CD14-positive monocyte (primary cell): ENCODE data around the gene HLA-DPA1. TPM values are rescaled to one million over a fixed set of nuclear protein-coding genes. Genes with fewer than 3 reads are reported as not detected.

Experiments
- DNase-seq, 3 donors: peaks; one replicate each; pipeline ENCODE4 v3.0.0-alpha.2; 2011 to 2022
- H2AFZ ChIP-seq: 2 replicates; pipeline ENCODE4 v1.6.0; 2012; ENCODE audit warnings: mild to moderate bottlenecking, low read depth, low read length, inconsistent platforms; ENCODE audit not compliant: insufficient read depth, poor library complexity, severe bottlenecking
- H3K27ac ChIP-seq, 2 donors: 1 replicate in 1 of 2; 2 replicates in 1 of 2; pipeline ENCODE4 v1.5.1; 2012 to 2013; ENCODE audit warnings: low read length in 2 of 2, control low read depth in 1 of 2, inconsistent platforms in 1 of 2, low read depth in 1 of 2, mild to moderate bottlenecking in 1 of 2
- H3K27me3 ChIP-seq, 2 donors: one replicate each; pipeline versions ENCODE4 v1.6.0 to v1.6.1; 2011 to 2013; ENCODE audit warnings: low read length in 2 of 2; ENCODE audit not compliant: control insufficient read depth in 2 of 2, insufficient read depth in 2 of 2
- H3K36me3 ChIP-seq, 2 donors: replicated peaks in 1 of 2; 1 replicate in 1 of 2; 2 replicates in 1 of 2; pipeline versions ENCODE4 v1.5.1 to v1.6.1; 2012 to 2013; ENCODE audit warnings: low read length in 2 of 2, control low read depth in 1 of 2, inconsistent platforms in 1 of 2, mild to moderate bottlenecking in 1 of 2; ENCODE audit not compliant: insufficient read depth in 2 of 2, control insufficient read depth in 1 of 2
- H3K4me1 ChIP-seq, 2 donors: 1 replicate in 1 of 2; 2 replicates in 1 of 2; pipeline versions ENCODE4 v1.5.1 to v1.6.1; 2012 to 2013; ENCODE audit warnings: low read length in 2 of 2, control low read depth in 1 of 2, inconsistent platforms in 1 of 2, mild to moderate bottlenecking in 1 of 2, moderate library complexity in 1 of 2; ENCODE audit not compliant: insufficient read depth in 2 of 2, control insufficient read depth in 1 of 2
- H3K4me2 ChIP-seq: replicated peaks from 2 replicates; pipeline ENCODE3; 2012; ENCODE audit warnings: low read length, moderate library complexity, mild to moderate bottlenecking; ENCODE audit not compliant: poor library complexity, severe bottlenecking; ENCODE audit errors: extremely low read depth
- H3K4me3 ChIP-seq, 3 experiments: fragments of 200-600 bp in 1 of 3; sonication (generic) in 1 of 3; replicated peaks in 1 of 3; 1 replicate in 2 of 3; 2 replicates in 1 of 3; pipeline ENCODE4 v1.5.1; 2011 to 2013; ENCODE audit warnings: low read length in 3 of 3, mild to moderate bottlenecking in 3 of 3, control low read depth in 2 of 3, low read depth in 2 of 3, inconsistent platforms in 1 of 3, moderate library complexity in 1 of 3
- H3K79me2 ChIP-seq: 2 replicates; pipeline ENCODE4 v1.6.0; 2012; ENCODE audit warnings: mild to moderate bottlenecking, control low read depth, inconsistent platforms, low read length, moderate library complexity; ENCODE audit not compliant: insufficient read depth
- H3K9ac ChIP-seq: 2 replicates; pipeline ENCODE4 v1.6.0; 2017; ENCODE audit warnings: low read length, mild to moderate bottlenecking; ENCODE audit not compliant: insufficient read depth, poor library complexity, severe bottlenecking
- H3K9me3 ChIP-seq, 2 donors: replicated peaks in 1 of 2; 1 replicate in 1 of 2; 2 replicates in 1 of 2; pipeline versions ENCODE4 v1.5.1 to v1.6.1; 2012 to 2013; ENCODE audit warnings: low read length in 2 of 2, control low read depth in 1 of 2; ENCODE audit not compliant: control insufficient read depth in 1 of 2, insufficient read depth in 1 of 2
- H4K20me1 ChIP-seq: 2 replicates; pipeline ENCODE4 v1.6.0; 2012; ENCODE audit warnings: mild to moderate bottlenecking, low read length, control low read depth, moderate library complexity; ENCODE audit not compliant: insufficient read depth
- H3K27ac Mint-ChIP-seq, 7 donors: one replicate each; pipeline ENCODE4 v1.8.0; 2020; ENCODE audit warnings: mild to moderate bottlenecking in 7 of 7, mixed read lengths in 7 of 7, moderate library complexity in 6 of 7, inconsistent platforms in 2 of 7
- H3K27me3 Mint-ChIP-seq, 3 donors: one replicate each; pipeline ENCODE4 v1.8.0; 2021 to 2022; ENCODE audit warnings: low read depth in 3 of 3, mild to moderate bottlenecking in 3 of 3, mixed read lengths in 3 of 3, moderate library complexity in 3 of 3, inconsistent platforms in 1 of 3
- H3K36me3 Mint-ChIP-seq, 2 donors: one replicate each; pipeline ENCODE4 v1.8.0; 2020; ENCODE audit warnings: mixed read lengths in 2 of 2, inconsistent platforms in 1 of 2, mild to moderate bottlenecking in 1 of 2
- H3K4me1 Mint-ChIP-seq: one replicate; pipeline ENCODE4 v1.8.0; 2020; ENCODE audit warnings: mild to moderate bottlenecking, mixed read lengths
- H3K4me3 Mint-ChIP-seq, 2 donors: one replicate each; pipeline ENCODE4 v1.8.0; 2020; ENCODE audit warnings: mild to moderate bottlenecking in 2 of 2, mixed read lengths in 2 of 2, moderate library complexity in 1 of 2
- H3K9me3 Mint-ChIP-seq, 7 donors: one replicate each; pipeline ENCODE4 v1.8.0; 2020 to 2022; ENCODE audit warnings: mixed read lengths in 7 of 7, mild to moderate bottlenecking in 6 of 7, moderate library complexity in 6 of 7, inconsistent platforms in 2 of 7
- WGBS: methylation state at CpG from one replicate; pipeline ENCODE4 v1.1.5; 2013; ENCODE audit warnings: missing lambda C conversion rate; ENCODE audit not compliant: insufficient coverage; 5-methylcytosine and 5-hydroxymethylcytosine counted together
- intact Hi-C, 2 donors: fragments of 100-400 bp; cut with micrococcal nuclease; formaldehyde crosslinking; loops; one replicate each; pipeline versions ENCODE4 v1.15.0 to v1.15.1; 2023
- polyA plus RNA-seq, 3 donors: library from polyadenylated mRNA; depleted of rRNA in 1 of 3; unstranded in 2 of 3; stranded (reverse) in 1 of 3; fragments of 300-500 nt in 2 of 3; fragments of >200 nt in 1 of 3; fragmentation: Illumina TruSeq in 2 of 3; gene quantifications; 1 replicate in 2 of 3; 2 replicates in 1 of 3; pipeline ENCODE4 v1.2.3, GENCODE V29; 2012 to 2021
- TF ChIP-seq, protein P1 (sequence below): fragments of 200-600 bp; IDR thresholded peaks from one replicate; pipeline ENCODE4 v1.8.0; 2022; ENCODE audit warnings: antibody characterized with exemption, mild to moderate bottlenecking

HLA-DPA1 gene
- polyA plus RNA-seq, 3 donors, result 578 to 1,024 (median 796) TPM

DNA sequence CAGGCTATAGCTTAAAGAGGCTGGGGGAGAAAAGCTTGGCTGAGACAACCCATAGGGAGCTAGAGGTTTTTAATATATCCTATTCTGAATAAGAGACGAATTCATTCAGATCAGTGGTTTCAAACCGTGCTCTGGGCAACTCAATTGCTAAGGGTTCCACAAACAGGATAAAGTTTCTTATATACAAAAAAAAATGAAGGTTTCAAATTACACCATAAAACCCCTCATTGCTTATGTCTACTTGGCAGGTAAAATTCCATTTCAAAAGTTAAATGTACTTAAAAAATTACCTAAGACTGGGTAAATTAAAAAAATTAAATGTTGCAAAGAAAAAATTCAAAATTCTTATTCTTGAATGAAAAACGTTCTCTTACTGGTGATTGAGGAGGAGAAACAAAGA, 5.0 kb upstream of the HLA-DPA1 start:
- H3K79me2 ChIP-seq, result peaks cover 51% of the 10 kb centered on the region
- 100% methylated on average over 1 of the region's 3 CpGs for WGBS
- peak overlapping the region; percentile 59 for H3K4me2 ChIP-seq
- Mint-ChIP-seq H3K27ac (peak overlapping the region in 5 of 7 donors; percentile 69 to 85 (median 73)), H3K4me3 (peak overlapping the region; percentile 92 to 96), H3K36me3 (peaks cover 55 to 64% of the 10 kb centered on the region in 2 donors), H3K4me1 (peaks cover 71% of the 10 kb centered on the region), H3K9me3 (no peaks in the 10 kb centered on the region), H3K27me3 (peaks cover 0 to 4% (median 2%) of the 10 kb centered on the region in 3 donors)
- H3K27me3 ChIP-seq, result no peaks in the 10 kb centered on the region
- TF ChIP-seq, protein P1, sequence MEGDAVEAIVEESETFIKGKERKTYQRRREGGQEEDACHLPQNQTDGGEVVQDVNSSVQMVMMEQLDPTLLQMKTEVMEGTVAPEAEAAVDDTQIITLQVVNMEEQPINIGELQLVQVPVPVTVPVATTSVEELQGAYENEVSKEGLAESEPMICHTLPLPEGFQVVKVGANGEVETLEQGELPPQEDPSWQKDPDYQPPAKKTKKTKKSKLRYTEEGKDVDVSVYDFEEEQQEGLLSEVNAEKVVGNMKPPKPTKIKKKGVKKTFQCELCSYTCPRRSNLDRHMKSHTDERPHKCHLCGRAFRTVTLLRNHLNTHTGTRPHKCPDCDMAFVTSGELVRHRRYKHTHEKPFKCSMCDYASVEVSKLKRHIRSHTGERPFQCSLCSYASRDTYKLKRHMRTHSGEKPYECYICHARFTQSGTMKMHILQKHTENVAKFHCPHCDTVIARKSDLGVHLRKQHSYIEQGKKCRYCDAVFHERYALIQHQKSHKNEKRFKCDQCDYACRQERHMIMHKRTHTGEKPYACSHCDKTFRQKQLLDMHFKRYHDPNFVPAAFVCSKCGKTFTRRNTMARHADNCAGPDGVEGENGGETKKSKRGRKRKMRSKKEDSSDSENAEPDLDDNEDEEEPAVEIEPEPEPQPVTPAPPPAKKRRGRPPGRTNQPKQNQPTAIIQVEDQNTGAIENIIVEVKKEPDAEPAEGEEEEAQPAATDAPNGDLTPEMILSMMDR, result no peak
- intact Hi-C loops, result no loop called here
- H3K36me3 ChIP-seq, result peaks cover 21 to 34% of the 10 kb centered on the region in 2 donors
- peaks cover 38% of the 10 kb centered on the region for H4K20me1 ChIP-seq
- no peak for DNase-seq
- H3K4me3 ChIP-seq, result peak overlapping the region in 2 of 3 experiments; percentile 45 to 95
- H3K9ac ChIP-seq, result no peak overlapping the region
- H3K27ac ChIP-seq, result peak overlapping the region in 1 of 2 donors; percentile 11
- no peaks in the 10 kb centered on the region for H3K9me3 ChIP-seq
- H3K4me1 ChIP-seq, result peaks cover 64 to 73% of the 10 kb centered on the region in 2 donors
- no peak overlapping the region for H2AFZ ChIP-seq

DNA sequence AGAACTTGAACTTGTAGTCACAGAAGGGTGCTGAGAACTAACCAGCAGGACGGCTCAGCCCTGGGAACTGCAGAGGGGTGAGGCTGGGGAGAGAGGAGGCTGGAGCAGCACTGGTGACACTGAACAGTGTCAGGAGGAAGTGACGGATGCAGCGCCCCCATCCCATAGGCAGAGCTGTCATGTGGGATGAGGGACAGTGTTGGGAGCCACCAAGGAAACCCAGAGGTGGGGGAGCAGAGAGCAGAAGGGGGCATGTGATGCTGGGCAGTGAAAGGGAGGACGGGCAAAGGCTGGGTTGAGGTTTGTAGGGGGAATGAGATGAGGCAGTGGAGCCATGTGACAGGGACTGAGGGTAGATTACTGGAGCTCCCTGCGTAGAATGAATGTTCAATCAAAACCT, 4.5 kb upstream of the HLA-DPA1 start:
- peaks cover 72% of the 10 kb centered on the region for H3K4me1 Mint-ChIP-seq
- Histone ChIP-seq H3K4me1 (peaks cover 68 to 78% of the 10 kb centered on the region in 2 donors), H2AFZ (no peak overlapping the region), H3K4me3 (peak overlapping the region; percentile 7 to 95 (median 45)), H4K20me1 (peaks cover 33% of the 10 kb centered on the region), H3K9me3 (no peaks in the 10 kb centered on the region), H3K9ac (peak overlapping the region; percentile 25), H3K4me2 (peak overlapping the region; percentile 59), H3K27me3 (no peaks in the 10 kb centered on the region), H3K36me3 (peaks cover 16 to 29% of the 10 kb centered on the region in 2 donors), H3K79me2 (peaks cover 51% of the 10 kb centered on the region), H3K27ac (peak overlapping the region in 1 of 2 donors; percentile 11)
- DNase-seq, result peak in 1 of 3 donors; percentile 38
- WGBS, result 40% methylated on average over 4 of the region's 5 CpGs
- intact Hi-C loops, result no loop called here
- no peaks in the 10 kb centered on the region for H3K9me3 Mint-ChIP-seq
- H3K27me3 Mint-ChIP-seq, result peaks cover 0 to 4% (median 2%) of the 10 kb centered on the region in 3 donors
- H3K36me3 Mint-ChIP-seq, result peaks cover 50 to 58% of the 10 kb centered on the region in 2 donors
- TF ChIP-seq, protein P1, result no peak
- peak overlapping the region; percentile 10 to 86 (median 69) for H3K27ac Mint-ChIP-seq
- peak overlapping the region; percentile 92 to 96 for H3K4me3 Mint-ChIP-seq
